ENCODE measurements around the gene ZNF766.
"Not testable (repeated sequence)": the region's sequence is repeated elsewhere in the genome, so short reads cannot be mapped to it uniquely, and the experiment has no call there.

Gene ZNF766

DNA sequence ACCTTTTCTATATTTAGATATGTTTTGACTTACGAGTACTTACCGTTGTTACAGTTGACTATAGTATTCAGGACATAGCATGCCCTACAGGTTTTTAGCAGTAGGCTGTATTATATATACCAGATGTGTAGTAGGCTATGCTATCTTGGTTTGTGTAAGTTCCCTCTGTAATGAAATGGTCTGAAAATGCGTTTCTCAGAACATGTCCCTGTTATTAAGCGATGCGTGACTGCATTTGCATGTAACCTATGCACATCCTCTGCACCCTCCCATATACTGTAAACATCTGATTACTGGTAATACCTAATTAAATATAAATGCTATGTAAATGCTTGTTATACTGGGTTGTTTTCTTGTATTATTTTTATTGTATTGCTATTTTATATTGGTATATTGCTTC is 6.6 kb downstream of the ZNF766 start:
- DNase-seq (ENCODE audit: low read depth), result no peak

DNA sequence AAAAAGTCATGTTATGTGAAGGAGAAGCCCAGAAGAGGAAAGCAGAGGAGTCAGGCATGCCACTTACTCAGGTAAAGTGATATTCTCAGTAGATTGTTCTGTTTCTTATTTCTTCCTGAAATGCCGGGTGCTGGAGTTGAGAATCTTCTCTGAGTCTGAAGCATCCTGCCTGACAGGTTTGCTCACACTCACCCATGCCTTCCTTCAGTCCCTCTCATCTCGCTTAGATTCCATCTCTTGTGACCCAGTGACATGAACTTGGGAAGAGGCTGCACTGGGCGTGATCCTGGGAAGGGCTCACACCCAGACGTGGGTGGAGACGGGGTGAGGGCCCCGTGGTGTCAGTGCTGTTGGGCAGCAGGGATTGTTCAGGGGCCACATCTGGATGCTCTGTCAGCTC is 8.1 kb downstream of the ZNF766 start:
- no peak for DNase-seq (ENCODE audit: low read depth)

DNA sequence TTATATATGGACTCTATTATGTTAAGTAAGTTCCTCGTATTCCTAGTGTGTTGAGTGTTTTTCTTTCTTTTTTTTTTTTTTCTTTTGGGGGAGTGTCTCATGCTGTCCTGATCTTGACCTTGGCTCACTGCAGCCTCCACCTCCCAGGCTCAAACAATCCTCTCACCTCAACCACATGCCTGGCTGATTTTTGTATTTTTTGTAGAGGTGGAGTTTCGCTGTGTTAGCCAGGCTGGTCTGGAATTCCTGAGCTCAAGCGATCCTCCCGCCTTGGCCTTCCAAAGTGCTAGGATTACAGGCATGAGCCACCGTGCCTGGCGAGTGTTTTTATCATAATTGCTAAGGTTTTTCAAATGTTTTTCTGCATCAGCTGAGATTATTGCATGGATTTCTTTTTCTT is 16.9 kb downstream of the ZNF766 start:
- no peak for DNase-seq (ENCODE audit: low read depth)

DNA sequence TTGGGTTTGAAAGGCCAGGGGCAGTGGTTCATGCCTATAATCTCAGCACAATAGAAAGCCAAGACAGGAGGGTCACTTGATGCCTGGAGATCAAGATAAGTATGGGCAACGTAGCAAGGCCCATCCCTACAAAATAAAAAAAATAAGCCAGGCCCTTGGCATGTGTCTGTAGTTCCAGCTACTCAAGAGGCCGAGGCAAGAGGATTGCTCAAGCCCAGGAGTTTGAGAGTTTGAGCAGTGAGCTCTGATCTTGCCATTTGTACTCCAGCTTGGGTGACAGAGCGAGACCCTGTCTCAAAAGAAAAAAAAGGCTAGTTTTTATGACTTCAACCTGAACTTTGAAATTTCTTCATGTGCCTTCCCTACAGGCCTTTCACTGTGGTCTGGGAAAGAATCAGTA is 22.4 kb downstream of the ZNF766 start:
- no peak for DNase-seq (ENCODE audit: low read depth)

DNA sequence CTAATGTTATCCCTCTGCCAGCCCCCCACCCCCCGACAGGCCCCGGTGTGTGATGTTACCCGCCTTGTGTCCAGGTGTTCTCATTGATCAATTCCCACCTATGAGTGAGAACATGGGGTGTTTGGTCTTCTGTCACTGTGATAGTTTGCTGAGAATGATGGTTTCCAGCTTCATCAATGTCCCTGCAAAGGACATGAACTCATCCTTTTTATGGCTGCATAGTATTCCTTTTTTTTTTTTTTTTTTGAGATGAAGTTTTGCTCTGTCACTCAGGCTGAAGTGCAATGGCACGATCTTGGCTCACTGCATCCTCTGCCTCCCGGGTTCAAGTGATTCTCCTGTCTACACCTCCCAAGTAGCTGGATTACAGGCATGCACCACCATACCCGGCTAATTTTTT is 23.6 kb downstream of the ZNF766 start:
- not testable (repeated sequence) for DNase-seq (ENCODE audit: low read depth)

DNA sequence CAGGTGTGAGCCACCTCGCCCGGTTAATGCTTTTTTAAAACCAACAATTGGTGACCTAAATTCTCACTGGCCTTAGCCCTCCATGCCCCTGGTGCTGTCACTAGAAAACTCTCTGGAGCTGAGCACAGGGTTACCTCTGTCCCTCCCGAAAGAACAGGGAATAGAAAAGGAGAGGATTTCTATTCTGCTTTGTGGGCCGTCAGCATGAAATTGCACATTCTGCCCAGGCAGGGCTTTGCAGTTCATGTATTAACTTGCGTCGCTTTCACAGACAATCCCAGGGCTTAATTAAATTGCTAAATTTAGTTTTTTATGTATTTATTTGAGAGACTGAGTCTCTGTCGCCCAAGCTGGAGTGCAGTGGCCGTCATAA is 27.0 kb downstream of the ZNF766 start:
- DNase-seq (ENCODE audit: low read depth), result no peak

DNA sequence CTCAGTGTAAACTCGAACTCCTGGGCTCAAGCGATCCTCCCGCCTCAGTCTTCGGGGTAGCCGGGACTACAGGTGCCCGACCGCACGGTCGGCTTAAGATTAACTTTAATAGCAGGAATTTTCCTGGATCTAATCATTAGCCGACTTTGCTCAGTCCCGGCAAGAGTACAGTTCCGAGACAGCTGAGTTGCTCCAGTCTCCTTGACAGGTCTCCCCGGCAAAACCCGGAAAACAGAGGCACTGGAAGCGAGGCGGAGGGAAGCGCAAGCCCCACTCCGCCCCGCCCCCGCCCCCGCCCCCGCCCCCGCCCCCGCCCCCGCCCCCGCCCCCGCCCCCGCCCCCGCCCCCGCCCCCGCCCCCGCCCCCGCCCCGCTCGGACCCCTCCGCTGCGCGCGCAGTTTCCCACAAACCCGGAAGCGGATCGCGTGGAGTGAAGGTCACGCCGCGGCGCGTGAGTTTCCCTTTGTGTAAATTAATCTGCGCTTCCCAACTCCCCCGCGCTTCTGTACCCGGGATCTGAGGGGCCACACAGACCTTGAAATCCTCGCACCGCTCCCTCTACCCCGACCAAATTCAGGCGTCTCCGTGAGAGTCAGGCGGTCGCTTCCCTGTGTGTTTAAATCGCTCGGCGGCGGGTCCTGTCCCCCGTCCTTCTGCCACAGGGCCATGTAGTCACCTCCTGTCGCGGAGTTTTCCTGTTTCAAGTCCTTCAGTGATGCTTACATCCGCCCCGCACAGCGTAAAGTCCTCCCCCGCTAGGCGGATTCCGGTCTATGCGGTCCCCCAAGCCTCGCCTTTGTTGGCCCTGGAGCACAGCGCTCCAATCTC is 27.6 kb downstream of the ZNF766 start, which contains the start of gene ZNF480:
TSS of gene ZNF480 (plus strand) at position 397 of the 828 bp plus-strand sequence. CDS start 3,244 bp downstream, outside the sequence.
- DNase-seq (ENCODE audit: low read depth), result peak; percentile 93

DNA sequence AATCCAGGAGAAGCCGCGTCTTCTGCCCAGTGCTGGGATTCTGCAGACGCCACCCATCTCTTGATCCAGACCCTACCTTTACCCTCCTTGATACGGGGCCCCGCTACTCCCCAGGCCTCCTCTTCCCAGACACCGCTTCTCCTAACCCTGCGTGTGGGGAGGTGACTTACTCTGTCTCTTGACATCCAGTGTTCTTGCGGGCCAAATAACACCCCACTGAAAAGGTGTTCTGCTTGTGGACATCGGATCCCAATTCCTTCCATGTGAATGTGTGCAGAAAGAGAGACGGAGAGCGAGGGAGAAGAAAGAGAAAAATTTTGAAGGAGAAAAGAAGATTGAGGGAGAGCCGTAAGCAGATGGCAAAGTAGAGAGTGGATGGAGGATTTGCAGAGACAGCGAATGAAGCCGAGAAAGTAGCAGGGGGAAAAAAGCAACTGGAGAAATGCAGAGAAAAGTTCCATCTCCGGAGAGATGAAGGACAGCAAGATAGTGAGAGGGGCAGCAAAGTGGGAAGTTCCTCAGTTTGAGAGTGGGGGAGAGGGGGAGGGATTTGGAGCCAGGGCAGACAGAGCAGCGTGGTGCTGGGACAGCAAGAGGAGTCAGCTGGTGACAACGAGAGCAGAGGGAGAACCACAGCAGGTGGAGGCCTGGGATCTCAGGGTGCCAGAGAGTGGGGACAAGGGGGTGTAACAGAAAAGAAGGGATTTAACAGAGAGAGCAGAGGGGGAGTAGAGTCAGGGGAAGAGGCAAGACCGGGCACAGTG is 28.4 kb downstream of the ZNF766 start:
- DNase-seq (ENCODE audit: low read depth), result no peak

DNA sequence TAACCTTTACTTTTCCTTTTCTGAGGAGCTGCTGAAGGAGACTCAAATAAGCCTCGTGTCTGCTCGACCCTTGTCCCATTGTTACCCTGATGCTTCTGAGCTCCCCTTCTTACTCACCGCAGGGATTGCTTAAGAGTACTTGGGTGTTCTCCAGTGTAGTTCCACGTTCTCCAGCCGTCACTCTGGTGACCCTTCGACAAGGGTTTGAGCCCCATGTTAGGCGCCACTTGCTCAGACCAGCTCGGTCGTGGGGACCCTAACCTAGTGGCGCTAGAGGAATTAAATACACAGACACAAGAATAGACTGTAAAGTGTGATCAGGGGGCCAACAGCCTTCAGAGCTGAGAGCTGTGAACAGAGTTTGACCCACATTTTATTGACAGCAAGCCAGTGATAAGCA is 37.9 kb downstream of the ZNF766 start:
- DNase-seq (ENCODE audit: low read depth), result no peak

DNA sequence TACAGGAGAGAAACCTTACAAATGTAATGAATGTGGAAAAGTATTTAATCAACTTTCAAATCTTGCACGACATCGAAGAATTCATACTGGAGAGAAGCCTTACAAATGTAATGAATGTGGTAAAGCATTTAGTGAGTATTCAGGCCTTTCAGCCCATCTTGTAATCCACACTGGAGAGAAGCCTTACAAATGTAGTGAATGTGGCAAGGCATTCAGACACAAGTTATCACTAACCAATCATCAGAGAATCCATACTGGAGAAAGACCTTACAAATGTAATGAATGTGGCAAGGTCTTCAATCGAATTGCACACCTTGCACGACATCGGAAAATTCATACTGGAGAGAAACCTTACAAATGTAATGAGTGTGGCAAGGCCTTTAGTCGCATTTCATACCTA is 53.0 kb downstream of the ZNF766 start:
- no peak for DNase-seq (ENCODE audit: low read depth)

DNA sequence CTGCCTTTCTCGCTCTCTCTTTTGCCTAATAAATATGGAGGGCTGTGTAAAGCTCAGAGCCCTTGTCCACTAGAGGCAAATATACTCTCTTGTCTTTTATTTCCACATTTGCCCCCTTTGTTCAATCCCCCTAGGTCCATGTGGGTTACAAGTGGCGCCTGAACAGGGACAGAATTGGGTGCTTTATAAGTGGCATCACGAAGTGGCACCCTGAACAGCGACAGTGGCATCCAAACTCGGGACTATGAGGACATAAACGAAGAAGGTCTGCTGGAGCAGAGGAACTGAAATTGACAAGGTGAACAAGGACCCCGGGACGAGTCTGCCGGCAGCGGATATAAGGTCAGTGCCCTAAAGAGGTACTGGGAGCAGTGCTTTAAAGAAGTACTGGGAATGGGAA is 62.4 kb downstream of the ZNF766 start:
- no peak for DNase-seq (ENCODE audit: low read depth)

DNA sequence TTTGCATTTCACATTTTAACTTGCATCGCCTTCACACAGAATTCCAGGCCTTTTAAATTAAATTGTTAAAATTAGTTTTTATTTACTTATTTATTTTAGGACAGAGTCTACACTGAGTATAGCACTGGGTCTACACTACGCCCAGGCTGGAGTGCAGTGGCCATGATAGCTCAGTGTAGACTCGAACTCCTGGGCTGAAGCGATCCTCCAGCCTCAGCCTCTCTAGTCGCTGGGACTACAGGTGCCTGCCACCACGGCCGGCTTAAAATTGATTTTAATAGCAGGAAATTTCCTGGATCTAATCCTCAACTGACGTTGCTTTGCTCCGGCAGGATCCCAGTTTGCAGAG is 66.4 kb downstream of the ZNF766 start:
- DNase-seq (ENCODE audit: low read depth), result no peak

DNA sequence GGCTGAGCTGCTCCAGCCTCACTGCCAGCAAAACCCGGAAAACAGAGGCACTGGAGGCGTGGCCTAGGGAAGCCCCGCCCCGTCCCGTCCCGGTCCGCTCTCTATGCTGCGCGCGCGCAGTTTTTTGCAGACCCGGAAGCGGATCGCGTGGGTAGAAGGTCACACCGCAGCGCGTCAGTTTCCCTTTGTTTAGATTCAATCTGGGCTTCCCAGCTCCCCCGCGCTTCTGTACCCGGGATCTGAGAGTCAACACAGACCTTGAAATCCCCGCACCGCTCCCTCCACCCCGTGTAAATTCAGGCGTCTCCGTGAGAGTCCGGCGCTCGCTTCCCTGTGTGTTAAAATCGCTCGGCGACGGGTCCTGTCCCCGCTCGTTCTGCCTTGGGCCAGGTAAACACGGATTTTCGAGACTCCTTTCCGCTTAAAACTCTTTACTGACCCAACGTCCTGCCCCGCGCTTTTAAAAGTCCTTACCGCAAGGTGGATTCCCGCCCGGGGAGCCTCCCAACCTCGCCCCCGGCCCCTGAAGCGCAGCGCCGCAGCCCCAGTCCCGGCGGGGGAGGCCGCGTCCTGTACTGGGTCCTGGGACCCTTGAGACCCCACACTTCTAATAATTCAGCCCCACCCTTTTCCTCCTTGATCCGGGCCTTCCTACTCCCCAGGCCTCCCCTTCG is 66.9 kb downstream of the ZNF766 start, which contains the start of gene ZNF610:
TSS of gene ZNF610 (plus strand) at position 127 of the 674 bp plus-strand sequence. CDS start 12,930 bp downstream, outside the sequence.
- peak; percentile 79 for DNase-seq (ENCODE audit: low read depth)

DNA sequence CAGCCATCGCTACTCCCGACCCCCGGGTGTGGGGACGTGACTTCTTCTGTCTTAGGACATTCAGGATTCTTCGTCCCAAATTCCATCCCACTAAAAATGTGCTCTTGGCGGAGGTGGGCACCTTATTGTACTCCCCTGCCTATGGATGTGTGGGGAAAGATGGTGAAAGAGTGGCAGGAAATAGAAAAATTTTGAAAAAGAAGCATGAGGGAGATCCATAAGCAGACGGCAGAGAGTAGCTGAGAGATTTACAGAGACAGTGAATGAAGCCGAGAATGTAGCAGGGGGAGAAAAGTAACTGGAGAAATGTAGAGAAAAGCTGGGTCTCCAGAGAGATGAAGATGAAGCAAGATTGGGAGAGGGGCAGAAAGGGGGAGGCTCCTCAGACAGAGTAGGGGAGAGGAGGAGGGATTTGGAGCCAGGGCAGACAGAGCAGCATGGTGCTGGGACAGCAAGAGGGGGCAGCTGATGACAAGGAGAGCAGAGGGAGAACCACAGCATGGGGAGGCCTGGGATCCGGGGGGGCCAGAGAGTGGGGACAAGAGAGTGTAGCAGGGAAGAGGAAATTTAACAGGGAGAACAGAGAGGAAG is 67.5 kb downstream of the ZNF766 start:
- DNase-seq (ENCODE audit: low read depth), result no peak

DNA sequence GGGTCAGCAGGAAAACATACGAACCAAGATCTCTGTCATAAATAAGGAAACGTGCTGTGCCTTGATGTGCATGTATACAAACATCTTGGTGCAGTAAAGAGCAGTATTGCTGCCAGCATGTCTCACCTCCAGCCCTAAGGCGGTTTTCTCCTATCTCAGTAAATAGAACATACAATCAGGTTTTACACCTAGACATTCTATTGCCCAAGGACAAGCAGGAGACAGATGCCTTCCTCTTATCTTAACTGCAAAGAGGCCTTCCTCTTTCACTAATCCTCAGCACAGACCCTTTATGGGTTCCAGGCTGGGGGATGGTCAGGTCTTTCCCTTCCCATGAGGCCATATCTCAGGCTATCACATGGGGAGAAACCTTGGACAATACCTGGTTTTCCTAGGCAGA is 69.6 kb downstream of the ZNF766 start:
- not testable (repeated sequence) for DNase-seq (ENCODE audit: low read depth)

DNA sequence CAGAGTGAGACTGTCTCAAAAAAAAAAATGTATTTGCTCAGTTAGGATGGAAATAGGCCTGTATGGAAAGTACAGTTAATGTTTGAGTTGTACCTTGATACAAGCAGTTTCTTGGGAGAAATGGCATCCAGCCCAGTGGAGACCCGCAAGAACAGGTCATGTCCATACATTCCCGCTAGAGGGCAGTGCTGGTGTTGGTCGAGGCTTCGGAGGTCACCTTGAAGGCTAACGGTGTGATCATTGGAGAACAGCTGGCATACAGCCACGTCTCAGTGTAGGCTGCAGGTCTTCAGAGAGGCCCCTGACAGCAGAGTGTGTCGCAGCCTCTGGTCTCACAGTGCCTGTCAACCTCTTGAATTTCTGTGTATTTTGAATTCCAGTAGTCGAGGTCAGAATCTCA is 74.2 kb downstream of the ZNF766 start:
- DNase-seq (ENCODE audit: low read depth), result peak; percentile 28

DNA sequence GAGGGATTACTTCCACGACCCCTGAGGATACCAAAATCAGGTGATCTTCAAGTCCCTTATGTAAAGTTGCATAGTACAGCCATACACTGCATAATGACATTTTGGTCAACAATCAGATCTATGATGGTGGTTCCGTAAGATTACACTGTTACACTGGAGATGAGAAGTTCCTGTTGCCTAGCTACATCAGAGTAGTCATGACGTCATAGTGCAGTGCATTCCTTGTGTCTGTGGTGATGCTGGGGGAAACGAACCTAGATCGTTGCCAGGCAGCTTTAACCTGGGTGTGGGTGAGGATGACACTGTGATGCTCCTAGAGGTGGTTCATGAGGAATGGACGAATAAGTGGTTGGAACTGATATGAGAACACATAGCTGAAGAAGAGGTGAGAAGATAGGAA is 75.8 kb downstream of the ZNF766 start:
- DNase-seq (ENCODE audit: low read depth), result no peak
